GM19351 (cell line): ENCODE measurements around the gene SMTNL2.

ENCODE experiments used
- ATAC-seq: cut with Tn5 transposase; IDR thresholded peaks from one replicate; pipeline ENCODE4 v1.9.1; 2021; ENCODE audit warnings: mild to moderate bottlenecking, moderate library complexity; ENCODE audit not compliant: unreplicated experiment

Gene SMTNL2

GRCh38 chr17:4584101-4584916, at the start of gene SMTNL2:
Gene SMTNL2, plus strand, starts transcription at chr17:4584529. Its CDS starts 77 bp downstream, at chr17:4584606.
- no peak for ATAC-seq

GRCh38 chr17:4534928-4535666, 49.2 kb upstream of the SMTNL2 start:
- ATAC-seq: no peak

GRCh38 chr17:4535667-4536258, 48.6 kb upstream of the SMTNL2 start:
- no peak for ATAC-seq

- ATAC-seq: no peak
Observed at GRCh38 chr17:4536259-4536741, 48.0 kb upstream of the SMTNL2 start.

GRCh38 chr17:4536742-4537411, 47.5 kb upstream of the SMTNL2 start:
- no peak for ATAC-seq

GRCh38 chr17:4537451-4538235, 46.7 kb upstream of the SMTNL2 start:
- ATAC-seq: no peak

GRCh38 chr17:4538236-4539002, 45.9 kb upstream of the SMTNL2 start:
- no peak for ATAC-seq

- ATAC-seq: no peak
Observed at GRCh38 chr17:4539025-4539424, 45.3 kb upstream of the SMTNL2 start.

- ATAC-seq: no peak
Observed at GRCh38 chr17:4539576-4540223, 44.6 kb upstream of the SMTNL2 start.

- no peak for ATAC-seq
Observed at GRCh38 chr17:4540224-4540651, 44.1 kb upstream of the SMTNL2 start.

GRCh38 chr17:4540687-4541327, 43.5 kb upstream of the SMTNL2 start:
- ATAC-seq: no peak

GRCh38 chr17:4541328-4542002, 42.9 kb upstream of the SMTNL2 start:
- no peak for ATAC-seq

- ATAC-seq: no peak
Observed at GRCh38 chr17:4542003-4542725, 42.2 kb upstream of the SMTNL2 start.

GRCh38 chr17:4542726-4543191, 41.6 kb upstream of the SMTNL2 start:
- no peak for ATAC-seq

GRCh38 chr17:4543557-4544026, 40.7 kb upstream of the SMTNL2 start:
- ATAC-seq: no peak

GRCh38 chr17:4544135-4544950, 40.0 kb upstream of the SMTNL2 start:
- no peak for ATAC-seq
